ENCODE results near the gene STAT4.

DNA sequence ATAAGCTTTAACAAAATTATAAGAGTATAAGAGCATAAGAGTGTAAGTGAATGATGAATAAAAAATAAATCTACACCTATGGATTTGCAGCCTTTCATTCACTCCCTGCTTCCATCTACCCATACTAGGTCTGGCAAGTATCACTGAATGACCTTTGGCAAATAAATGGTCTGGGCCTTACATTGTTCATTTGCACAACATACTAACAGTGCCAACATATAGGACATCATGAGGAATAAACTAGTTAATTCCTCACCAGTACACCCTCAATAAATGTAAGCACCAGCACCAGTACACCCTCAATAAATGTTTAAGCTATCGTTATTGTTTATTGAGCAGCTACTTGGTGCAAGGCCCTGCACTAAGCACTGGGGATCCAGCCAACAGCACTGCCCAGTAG, 163.7 kb downstream of the STAT4 start:
- TF ChIP-seq, protein P1, sequence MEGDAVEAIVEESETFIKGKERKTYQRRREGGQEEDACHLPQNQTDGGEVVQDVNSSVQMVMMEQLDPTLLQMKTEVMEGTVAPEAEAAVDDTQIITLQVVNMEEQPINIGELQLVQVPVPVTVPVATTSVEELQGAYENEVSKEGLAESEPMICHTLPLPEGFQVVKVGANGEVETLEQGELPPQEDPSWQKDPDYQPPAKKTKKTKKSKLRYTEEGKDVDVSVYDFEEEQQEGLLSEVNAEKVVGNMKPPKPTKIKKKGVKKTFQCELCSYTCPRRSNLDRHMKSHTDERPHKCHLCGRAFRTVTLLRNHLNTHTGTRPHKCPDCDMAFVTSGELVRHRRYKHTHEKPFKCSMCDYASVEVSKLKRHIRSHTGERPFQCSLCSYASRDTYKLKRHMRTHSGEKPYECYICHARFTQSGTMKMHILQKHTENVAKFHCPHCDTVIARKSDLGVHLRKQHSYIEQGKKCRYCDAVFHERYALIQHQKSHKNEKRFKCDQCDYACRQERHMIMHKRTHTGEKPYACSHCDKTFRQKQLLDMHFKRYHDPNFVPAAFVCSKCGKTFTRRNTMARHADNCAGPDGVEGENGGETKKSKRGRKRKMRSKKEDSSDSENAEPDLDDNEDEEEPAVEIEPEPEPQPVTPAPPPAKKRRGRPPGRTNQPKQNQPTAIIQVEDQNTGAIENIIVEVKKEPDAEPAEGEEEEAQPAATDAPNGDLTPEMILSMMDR (IDR thresholded peaks at IDR 0.05): no peak
- TF ChIP-seq POLR2A (IDR thresholded peaks at IDR 0.05) (no peak), EP300 (IDR thresholded peaks at IDR 0.05) (no peak)
